Choroid plexus epithelial cell (primary cell): ENCODE results near the gene USP2.
A peak's percentile ranks its signal among the peaks of the same experiment; 100 is the strongest.

Experiments
- DNase-seq: peaks from one replicate; pipeline ENCODE4 v3.0.0-alpha.2; 2010; ENCODE audit warnings: low read depth
- H3K4me3 ChIP-seq: 2 replicates; pipeline ENCODE4 v1.5.1; 2011; ENCODE audit warnings: low read depth, mild to moderate bottlenecking, control low read depth, low read length, moderate library complexity
- CTCF ChIP-seq: conservative IDR thresholded peaks from 2 replicates; pipeline ENCODE4 v1.5.1; 2011; ENCODE audit warnings: low read depth, mild to moderate bottlenecking, control low read depth, inconsistent platforms, low read length, moderate library complexity

Gene USP2

GRCh38 chr11:119320776-119321524, 60.5 kb downstream of the USP2 start:
- DNase-seq, result peak; percentile 72
- peak overlapping the region; percentile 59 for H3K4me3 ChIP-seq
- TF ChIP-seq CTCF, result no peak

- H3K4me3 ChIP-seq, result peak overlapping the region; percentile 59
- DNase-seq, result no peak
- TF ChIP-seq CTCF, result no peak
Observed at GRCh38 chr11:119320240-119320775, 61.2 kb downstream of the USP2 start.

- no peak for TF ChIP-seq CTCF
- no peak for DNase-seq
- H3K4me3 ChIP-seq, result no peak overlapping the region
Observed at GRCh38 chr11:119319700-119320239, 61.7 kb downstream of the USP2 start.

GRCh38 chr11:119319136-119319699, 62.3 kb downstream of the USP2 start:
- TF ChIP-seq CTCF, result no peak
- no peak overlapping the region for H3K4me3 ChIP-seq
- no peak for DNase-seq

- peak; percentile 71 for DNase-seq
- H3K4me3 ChIP-seq, result no peak overlapping the region
- no peak for TF ChIP-seq CTCF
Observed at GRCh38 chr11:119318240-119319135, 63.0 kb downstream of the USP2 start.

GRCh38 chr11:119317592-119318239, 63.8 kb downstream of the USP2 start:
- no peak overlapping the region for H3K4me3 ChIP-seq
- DNase-seq, result no peak
- TF ChIP-seq CTCF, result no peak
